ENCODE data around the gene NPAS2. TPM values are rescaled to one million over a fixed set of nuclear protein-coding genes. Genes with fewer than 3 reads are reported as not detected.
A peak's percentile ranks its signal among the peaks of the same experiment; 100 is the strongest.

NPAS2 gene
- total RNA-seq, 1 experiment from 2014 or later, result 20.4 TPM

DNA sequence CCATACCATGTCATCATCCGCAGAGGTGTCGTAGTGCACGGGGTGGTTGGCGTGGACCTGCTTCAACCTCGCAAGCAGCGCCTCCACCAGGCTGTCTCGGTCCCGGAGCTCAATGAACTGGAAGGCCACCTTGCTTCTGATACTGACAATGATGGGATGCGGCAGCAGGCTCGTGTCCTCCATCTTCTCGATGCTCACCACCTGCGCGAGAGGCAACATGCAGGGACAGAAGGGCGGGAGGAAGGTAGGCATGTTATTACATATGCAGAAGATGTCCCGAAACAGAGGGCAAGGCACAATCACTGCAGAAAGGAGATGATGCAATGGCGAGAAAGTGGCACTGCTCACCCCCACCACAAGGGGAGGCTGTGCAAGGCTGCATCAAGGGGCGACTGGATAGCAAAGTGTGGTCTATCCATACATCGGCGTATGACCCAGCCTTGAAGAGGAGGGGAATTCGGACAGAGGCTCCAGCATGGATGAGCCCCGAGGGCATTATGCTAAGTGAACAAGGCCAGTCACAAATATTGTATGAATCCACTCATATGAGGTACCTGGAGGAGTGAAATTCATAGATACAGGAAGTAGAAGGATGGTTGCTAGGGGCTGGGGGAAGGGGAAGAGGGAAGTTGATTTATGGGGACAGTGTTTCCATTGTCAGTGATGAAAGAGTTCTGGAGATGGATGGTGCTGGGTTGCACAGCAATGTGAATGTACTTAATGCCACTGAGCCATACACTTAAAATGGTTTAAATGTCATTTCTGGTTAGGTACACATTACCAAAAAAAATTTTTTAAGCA is 218.7 kb downstream of the NPAS2 start:
- Histone ChIP-seq H3K27ac (ENCODE audit: low read depth, low read length) (no peak overlapping the region), H2AFZ (ENCODE audit: low read depth, low read length, poor library complexity, severe bottlenecking) (no peak overlapping the region), H3K4me3 (replicated peaks in 1 of 2; ENCODE audit: low read depth in 1 of 2, low read length in 2 of 2) (no peak overlapping the region), H3K79me2 (ENCODE audit: insufficient read depth, low read length) (no peaks in the 10 kb centered on the region), H3K9me2 (ENCODE audit: insufficient read depth) (no peaks in the 10 kb centered on the region), H3K27me3 (ENCODE audit: insufficient read depth, low read length) (no peaks in the 10 kb centered on the region), H3K9ac (ENCODE audit: low read length) (no peak overlapping the region), H3K36me3 (ENCODE audit: control insufficient read depth in 1 of 2, insufficient read depth in 2 of 2, low read length in 2 of 2) (peaks cover 16 to 31% of the 10 kb centered on the region in 2 experiments), H3K4me2 (ENCODE audit: low read length) (no peak overlapping the region), H4K20me1 (ENCODE audit: insufficient read depth) (no peaks in the 10 kb centered on the region), H3K9me3 (ENCODE audit: control insufficient read depth in 1 of 2, insufficient read depth in 1 of 2, low read depth in 1 of 2, low read length in 2 of 2) (no peaks in the 10 kb centered on the region), H3K4me1 (ENCODE audit: control insufficient read depth in 1 of 2, insufficient read depth in 2 of 2, low read length in 2 of 2) (no peaks in the 10 kb centered on the region)
- POLR2A ChIA-PET, result no interaction called here
- intact Hi-C loops (cut with micrococcal nuclease), result loop anchor here (5.0 kb wide), 1 partner anchor 169 kb away; no protein-coding TSS in a partner anchor
- peak; percentile 83 for ATAC-seq
- BruUV-seq (replicated peaks), result no TSS peak
- CTCF ChIA-PET, result interaction anchor here (0.6 to 2.9 kb wide), 7 partner anchors 8 to 214 kb away, joined by 3 to 31 read pairs (median 3); partner anchors contain the start of gene CNOT11
- peak; percentile 43 for DNase-seq (ENCODE audit: low read depth, low spot score)
- RAD21 ChIA-PET (ENCODE audit: low non-redundant PET in 1 of 2, low total read pairs in 2 of 2, uncharacterized antibody in 2 of 2, unreplicated experiment in 2 of 2), result no interaction called here
- TF ChIP-seq ZFX (IDR thresholded peaks at IDR 0.05) (no peak), SP1 (IDR thresholded peaks at IDR 0.05; ENCODE audit: low read depth) (no peak), RAD21 (IDR thresholded peaks at IDR 0.05; ENCODE audit: low read depth) (peak; percentile 72), EZH2 (IDR thresholded peaks at IDR 0.05) (no peak), SIN3A (IDR thresholded peaks at IDR 0.05; ENCODE audit: low read depth) (no peak), FOSL1 (IDR thresholded peaks at IDR 0.05; ENCODE audit: low read depth) (no peak), POLR2AphosphoS5 (IDR thresholded peaks at IDR 0.05; ENCODE audit: low read depth, low read length) (peak; percentile 30; the same call in 1 of the 2 replicates), CBX3 (IDR thresholded peaks at IDR 0.05; ENCODE audit: low read depth) (no peak), EZH2phosphoT487 (IDR thresholded peaks at IDR 0.05; ENCODE audit: borderline replicate concordance) (no peak), ELF1 (IDR thresholded peaks at IDR 0.05; ENCODE audit: borderline replicate concordance, low read depth) (no peak), POLR2A (IDR thresholded peaks at IDR 0.05; ENCODE audit: borderline replicate concordance, extremely low read depth, insufficient read depth, insufficient read length) (no peak), SRF (IDR thresholded peaks at IDR 0.05; ENCODE audit: low read depth) (no peak), EGR1 (IDR thresholded peaks at IDR 0.05; ENCODE audit: low read depth) (no peak), YY1 (IDR thresholded peaks at IDR 0.05; ENCODE audit: extremely low read depth, insufficient replicate concordance, low read depth, low read length) (no peak), JUND (IDR thresholded peaks at IDR 0.05) (no peak)
- TF ChIP-seq, protein P1, sequence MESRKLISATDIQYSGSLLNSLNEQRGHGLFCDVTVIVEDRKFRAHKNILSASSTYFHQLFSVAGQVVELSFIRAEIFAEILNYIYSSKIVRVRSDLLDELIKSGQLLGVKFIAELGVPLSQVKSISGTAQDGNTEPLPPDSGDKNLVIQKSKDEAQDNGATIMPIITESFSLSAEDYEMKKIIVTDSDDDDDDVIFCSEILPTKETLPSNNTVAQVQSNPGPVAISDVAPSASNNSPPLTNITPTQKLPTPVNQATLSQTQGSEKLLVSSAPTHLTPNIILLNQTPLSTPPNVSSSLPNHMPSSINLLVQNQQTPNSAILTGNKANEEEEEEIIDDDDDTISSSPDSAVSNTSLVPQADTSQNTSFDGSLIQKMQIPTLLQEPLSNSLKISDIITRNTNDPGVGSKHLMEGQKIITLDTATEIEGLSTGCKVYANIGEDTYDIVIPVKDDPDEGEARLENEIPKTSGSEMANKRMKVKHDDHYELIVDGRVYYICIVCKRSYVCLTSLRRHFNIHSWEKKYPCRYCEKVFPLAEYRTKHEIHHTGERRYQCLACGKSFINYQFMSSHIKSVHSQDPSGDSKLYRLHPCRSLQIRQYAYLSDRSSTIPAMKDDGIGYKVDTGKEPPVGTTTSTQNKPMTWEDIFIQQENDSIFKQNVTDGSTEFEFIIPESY (IDR thresholded peaks at IDR 0.05; ENCODE audit: extremely low read depth, insufficient replicate concordance, low read length), result no peak
- TF ChIP-seq, protein P2, sequence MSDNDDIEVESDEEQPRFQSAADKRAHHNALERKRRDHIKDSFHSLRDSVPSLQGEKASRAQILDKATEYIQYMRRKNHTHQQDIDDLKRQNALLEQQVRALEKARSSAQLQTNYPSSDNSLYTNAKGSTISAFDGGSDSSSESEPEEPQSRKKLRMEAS (IDR thresholded peaks at IDR 0.05), result no peak
- TF ChIP-seq, protein P3, sequence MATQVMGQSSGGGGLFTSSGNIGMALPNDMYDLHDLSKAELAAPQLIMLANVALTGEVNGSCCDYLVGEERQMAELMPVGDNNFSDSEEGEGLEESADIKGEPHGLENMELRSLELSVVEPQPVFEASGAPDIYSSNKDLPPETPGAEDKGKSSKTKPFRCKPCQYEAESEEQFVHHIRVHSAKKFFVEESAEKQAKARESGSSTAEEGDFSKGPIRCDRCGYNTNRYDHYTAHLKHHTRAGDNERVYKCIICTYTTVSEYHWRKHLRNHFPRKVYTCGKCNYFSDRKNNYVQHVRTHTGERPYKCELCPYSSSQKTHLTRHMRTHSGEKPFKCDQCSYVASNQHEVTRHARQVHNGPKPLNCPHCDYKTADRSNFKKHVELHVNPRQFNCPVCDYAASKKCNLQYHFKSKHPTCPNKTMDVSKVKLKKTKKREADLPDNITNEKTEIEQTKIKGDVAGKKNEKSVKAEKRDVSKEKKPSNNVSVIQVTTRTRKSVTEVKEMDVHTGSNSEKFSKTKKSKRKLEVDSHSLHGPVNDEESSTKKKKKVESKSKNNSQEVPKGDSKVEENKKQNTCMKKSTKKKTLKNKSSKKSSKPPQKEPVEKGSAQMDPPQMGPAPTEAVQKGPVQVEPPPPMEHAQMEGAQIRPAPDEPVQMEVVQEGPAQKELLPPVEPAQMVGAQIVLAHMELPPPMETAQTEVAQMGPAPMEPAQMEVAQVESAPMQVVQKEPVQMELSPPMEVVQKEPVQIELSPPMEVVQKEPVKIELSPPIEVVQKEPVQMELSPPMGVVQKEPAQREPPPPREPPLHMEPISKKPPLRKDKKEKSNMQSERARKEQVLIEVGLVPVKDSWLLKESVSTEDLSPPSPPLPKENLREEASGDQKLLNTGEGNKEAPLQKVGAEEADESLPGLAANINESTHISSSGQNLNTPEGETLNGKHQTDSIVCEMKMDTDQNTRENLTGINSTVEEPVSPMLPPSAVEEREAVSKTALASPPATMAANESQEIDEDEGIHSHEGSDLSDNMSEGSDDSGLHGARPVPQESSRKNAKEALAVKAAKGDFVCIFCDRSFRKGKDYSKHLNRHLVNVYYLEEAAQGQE (IDR thresholded peaks at IDR 0.05; ENCODE audit: low read depth), result no peak
- TF ChIP-seq, protein P4, sequence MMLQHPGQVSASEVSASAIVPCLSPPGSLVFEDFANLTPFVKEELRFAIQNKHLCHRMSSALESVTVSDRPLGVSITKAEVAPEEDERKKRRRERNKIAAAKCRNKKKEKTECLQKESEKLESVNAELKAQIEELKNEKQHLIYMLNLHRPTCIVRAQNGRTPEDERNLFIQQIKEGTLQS (IDR thresholded peaks at IDR 0.05), result peak; percentile 77; the same call in 1 of the 2 replicates
- TF ChIP-seq, protein P5, sequence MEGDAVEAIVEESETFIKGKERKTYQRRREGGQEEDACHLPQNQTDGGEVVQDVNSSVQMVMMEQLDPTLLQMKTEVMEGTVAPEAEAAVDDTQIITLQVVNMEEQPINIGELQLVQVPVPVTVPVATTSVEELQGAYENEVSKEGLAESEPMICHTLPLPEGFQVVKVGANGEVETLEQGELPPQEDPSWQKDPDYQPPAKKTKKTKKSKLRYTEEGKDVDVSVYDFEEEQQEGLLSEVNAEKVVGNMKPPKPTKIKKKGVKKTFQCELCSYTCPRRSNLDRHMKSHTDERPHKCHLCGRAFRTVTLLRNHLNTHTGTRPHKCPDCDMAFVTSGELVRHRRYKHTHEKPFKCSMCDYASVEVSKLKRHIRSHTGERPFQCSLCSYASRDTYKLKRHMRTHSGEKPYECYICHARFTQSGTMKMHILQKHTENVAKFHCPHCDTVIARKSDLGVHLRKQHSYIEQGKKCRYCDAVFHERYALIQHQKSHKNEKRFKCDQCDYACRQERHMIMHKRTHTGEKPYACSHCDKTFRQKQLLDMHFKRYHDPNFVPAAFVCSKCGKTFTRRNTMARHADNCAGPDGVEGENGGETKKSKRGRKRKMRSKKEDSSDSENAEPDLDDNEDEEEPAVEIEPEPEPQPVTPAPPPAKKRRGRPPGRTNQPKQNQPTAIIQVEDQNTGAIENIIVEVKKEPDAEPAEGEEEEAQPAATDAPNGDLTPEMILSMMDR (IDR thresholded peaks at IDR 0.05 in 2 of 3, conservative IDR thresholded peaks at IDR 0.05 in 1 of 3; ENCODE audit: borderline replicate concordance in 1 of 3, insufficient read depth in 1 of 3, low read depth in 2 of 3, low read length in 2 of 3), result peak; percentile 61 to 81 (median 77); a peak in 5 of 6 replicates

All from HCT116 (cell line).